HG02678 (cell line): ENCODE results near the gene CAPZB.
A peak's percentile ranks its signal among the peaks of the same experiment; 100 is the strongest.
"Not testable (repeated sequence)": the region's sequence is repeated elsewhere in the genome, so short reads cannot be mapped to it uniquely, and the experiment has no call there.

Experiments
- ATAC-seq: cut with Tn5 transposase; IDR thresholded peaks from one replicate; pipeline ENCODE4 v1.9.1; 2021; ENCODE audit warnings: mild to moderate bottlenecking, moderate library complexity; ENCODE audit not compliant: unreplicated experiment

The CAPZB gene

GRCh38 chr1:19499887-19500286, 14.5 kb upstream of the CAPZB start:
- not testable (repeated sequence) for ATAC-seq

DNA sequence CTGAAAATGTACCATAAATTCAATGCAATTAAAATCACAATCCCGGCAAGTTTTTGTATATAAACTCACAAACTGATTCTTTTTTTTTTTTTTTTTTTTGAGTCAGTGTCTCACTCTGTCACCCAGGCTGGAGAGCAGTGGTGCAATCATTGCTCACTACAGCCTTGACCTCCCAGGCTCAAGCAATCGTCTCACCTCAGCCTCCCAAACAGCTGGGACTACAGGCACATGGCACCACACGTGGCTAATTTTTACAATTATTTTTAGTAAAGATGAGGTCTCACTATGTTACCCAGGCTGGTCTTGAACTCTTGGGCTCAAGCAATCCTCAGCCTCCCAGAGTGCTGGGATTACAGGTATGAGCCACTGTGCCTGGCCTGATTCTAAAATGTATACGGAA, 12.1 kb upstream of the CAPZB start:
- not testable (repeated sequence) for ATAC-seq

DNA sequence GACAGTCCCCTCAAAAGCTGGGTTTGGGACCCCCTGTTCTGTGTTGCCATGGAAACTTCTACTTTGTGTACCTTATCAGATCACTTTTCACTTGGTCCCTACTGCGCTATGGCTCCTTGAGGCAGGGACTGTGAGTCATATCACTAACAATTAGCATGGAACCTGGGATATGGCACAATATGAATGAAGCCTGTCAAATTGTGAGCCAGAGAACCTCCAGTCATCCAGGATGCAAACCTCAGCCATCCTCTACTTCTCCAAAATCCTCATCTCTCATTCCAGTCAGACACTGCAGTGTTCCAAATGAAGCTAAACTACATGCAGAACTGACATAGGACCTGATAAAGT, 11.2 kb upstream of the CAPZB start:
- no peak for ATAC-seq

DNA sequence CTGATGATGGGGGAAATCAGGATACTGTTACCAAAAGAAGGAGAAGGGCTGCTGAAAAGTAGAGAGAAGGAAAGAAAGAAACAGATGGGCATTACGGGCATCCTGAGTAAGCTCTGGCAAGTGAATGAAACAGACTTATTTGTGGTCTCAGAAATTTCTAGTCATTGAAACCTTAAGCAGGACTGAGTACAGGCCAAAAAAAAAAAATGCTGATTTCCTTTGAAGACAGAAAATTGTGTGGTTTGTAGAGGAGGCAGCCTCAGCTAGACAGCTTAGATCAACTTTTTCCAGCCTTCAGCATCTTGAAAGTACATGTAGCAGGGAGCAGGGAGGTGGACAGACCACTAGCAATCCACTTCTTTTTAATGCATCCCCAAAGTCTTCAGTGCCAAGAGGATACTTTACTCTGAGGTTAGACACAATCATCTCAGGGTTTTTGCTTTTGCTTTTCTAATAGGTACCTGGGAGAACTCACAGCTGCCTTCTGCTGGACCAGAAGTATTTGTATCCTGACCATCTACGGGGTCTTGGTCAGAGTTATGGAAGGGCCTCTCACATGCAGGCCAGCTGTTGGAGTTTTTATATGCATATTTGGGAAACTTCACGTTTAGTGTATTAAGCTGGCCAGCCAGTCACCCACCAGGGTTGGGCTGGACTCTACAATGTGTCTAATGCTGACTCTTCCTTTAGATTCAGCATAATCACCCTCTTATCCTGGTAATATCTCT, 10.6 kb upstream of the CAPZB start:
- no peak for ATAC-seq

- no peak for ATAC-seq
These were observed 9.8 kb upstream of the CAPZB start for GRCh38 chr1:19495000-19495656.

DNA sequence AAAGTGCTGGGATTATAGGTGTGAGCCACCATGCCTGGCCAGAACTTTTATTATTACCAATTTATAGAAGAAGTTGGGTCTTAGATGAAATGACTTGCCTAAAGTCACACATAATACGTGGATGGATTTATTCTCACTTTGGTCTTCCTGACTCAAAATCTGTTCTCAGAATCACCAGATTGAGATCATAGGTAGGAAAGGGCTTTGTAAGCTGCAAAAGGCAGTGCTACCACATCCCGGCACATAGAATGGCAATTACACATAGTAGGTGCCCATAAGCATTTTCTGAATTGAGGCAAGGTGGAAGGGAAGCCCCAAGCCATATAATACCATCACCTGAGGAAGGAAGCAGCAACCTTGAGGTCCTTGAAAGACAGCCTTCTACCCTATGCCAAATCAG, 8.2 kb upstream of the CAPZB start:
- ATAC-seq, result no peak

DNA sequence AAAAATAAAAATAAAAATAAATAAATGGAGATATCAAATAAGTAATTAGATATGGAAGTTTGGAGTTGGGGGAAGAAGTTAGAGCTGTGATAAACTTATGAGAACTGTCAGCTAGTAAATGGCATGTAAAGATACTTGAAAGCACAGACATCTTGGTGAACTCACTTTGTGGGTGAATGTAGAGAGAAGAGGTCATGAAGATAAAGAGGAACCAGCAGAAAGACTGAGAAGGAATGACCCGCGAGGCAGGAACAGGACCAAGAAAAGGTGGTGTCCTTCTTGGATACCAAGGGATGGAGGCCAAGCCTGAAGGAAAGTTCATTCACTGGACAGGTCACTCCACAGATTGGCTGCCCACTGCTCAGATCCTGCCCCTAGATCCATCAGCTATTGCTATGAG, 4.7 kb upstream of the CAPZB start:
- ATAC-seq, result no peak

- ATAC-seq, result no peak
These were observed 2.8 kb upstream of the CAPZB start for GRCh38 chr1:19488136-19488535.

DNA sequence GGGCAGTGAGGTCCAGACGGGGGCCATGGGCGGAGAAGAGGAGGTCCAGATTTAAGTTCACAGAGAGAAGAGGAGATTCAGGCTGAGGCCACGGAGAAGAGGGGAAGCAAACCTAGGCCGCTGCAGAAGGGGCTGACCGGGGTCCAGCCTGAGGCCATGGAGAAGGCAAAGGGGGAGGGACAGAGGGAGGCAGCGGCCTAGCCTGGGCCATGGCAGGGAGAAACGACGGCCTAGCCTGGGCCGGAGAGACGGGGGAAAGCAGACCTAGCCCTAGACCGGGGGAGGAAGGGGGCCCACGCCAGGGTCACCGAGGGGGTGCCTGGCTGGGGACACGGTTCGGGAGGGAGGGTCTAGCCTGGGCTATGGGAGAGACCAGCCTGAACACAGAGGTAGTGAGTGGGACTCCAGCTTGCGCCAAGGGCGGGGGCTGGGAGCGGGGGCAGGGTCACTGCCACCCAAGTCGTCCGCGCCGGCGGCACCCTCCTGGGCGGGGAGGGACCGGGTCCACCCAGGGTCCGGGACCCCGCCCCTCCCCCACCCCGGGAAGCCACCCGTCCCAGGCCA, 459 bp downstream of the CAPZB start:
- peak; percentile 16 for ATAC-seq

- ATAC-seq, result no peak
These were observed 971 bp downstream of the CAPZB start for GRCh38 chr1:19484338-19484797.

GRCh38 chr1:19483691-19484090, 1.6 kb downstream of the CAPZB start:
- ATAC-seq, result no peak

DNA sequence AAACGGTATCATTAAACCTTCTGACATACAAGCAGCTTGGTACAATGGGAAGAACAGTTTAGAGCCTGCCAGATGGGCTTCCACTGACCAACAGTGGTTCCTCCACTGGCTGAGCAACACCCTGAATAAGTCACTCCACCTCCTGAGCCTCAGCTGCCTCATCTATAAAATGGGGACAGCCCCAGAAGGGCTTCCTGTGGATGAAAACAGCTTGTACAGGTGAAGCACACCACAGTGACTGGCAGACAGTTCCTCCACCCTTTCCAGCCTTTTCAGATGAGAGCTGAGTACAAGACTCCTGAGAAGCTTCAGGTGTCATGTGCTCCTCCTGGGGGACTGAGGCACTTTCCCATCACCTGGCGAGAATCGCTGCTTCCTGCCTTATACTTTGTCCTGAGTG, 2.1 kb downstream of the CAPZB start:
- ATAC-seq, result no peak

DNA sequence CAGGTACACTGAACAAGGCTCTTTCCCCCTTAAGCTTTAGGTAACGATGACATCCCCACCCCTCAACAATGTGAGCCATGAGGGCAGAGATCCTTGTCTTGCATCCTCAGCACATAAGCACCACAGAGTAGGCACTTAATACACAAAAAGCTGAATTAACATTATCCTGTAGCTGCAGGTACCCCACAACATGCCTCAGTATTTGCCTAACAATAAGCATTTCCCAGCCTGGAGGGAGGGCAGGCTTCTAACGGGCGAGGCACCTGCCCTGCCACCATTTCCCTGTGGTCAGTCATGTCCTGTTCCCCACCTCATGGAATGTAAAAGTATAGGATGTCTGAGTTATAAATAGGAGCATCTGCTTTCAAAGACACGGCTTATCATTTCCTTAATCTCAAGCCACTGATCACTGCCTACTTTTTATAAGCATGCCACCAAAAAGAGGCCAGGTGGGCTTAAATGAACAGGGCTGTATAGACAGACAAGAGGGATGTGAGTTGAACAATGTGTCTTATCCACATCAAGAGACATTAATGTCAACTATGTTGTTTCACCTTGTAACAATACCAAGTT, 3.4 kb downstream of the CAPZB start:
- ATAC-seq, result no peak

DNA sequence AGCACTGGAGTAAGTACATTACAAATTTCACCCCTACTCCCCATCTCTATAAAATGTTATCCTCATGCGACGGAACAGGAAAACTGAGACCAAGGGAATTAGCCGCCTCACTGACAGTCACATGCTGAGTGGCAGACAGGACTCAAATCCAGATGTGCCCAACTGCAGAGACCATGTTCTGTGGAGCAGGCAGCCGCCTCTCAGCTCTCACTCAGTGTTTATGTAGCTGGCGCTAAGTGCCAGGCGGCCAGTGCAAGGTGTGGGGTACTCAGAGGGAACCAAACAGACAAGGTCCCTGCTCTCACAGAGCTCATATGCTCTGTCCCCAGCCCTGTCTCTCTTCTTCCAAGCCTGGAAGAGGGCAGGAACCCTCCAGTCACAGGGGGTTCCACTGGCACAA, 5.1 kb downstream of the CAPZB start:
- ATAC-seq, result no peak

- ATAC-seq, result no peak
These were observed 5.8 kb downstream of the CAPZB start for GRCh38 chr1:19479351-19480120.

GRCh38 chr1:19478322-19478721, 7.0 kb downstream of the CAPZB start:
- no peak for ATAC-seq

DNA sequence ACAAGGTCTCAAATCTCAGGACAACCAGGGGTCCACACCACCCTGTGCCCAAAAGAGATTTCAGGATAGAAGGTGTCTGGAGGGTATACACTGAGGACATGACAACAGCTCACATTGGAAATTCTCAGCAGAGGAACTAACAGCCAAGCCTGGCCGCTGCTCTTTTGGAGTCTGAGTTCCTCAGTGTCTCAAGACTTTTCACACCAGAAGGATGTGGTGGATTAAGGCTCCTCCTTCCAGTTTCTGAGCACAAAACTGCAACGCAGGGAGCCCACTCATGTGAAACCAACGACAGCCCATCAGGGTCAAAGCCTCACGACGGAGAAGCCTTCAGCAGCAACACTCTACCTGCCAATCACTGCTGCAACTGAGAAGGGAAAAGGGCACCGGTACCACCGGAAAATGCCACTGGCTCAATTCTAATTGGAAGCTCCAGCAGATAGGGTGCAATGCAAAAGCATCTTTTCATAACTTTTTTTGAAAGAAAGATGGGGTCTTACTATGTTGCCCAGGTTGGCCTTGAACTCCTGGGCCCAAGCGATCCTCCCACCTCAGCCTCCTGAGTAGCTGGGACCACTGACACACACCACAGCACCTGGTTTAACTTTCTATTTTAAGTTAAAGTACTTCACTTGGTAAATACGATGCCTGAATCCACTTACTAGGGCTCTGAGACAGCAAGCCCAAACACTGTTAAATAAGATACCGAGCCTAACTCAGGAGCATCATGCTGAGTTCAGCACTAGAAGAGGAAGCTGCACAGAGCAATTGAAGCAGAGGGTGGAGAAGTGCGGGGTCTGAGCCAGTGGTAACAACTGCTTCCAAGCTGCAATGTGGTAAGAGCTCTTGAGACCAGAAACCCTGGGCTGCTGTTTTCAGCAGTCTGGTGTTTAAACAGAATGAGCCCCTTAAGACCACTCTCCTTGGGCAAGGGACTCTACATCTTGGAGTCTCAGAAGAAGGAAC, 7.8 kb downstream of the CAPZB start:
- peak; percentile 55 for ATAC-seq

- peak; percentile 48 for ATAC-seq
These were observed 8.7 kb downstream of the CAPZB start for GRCh38 chr1:19476450-19477190.

DNA sequence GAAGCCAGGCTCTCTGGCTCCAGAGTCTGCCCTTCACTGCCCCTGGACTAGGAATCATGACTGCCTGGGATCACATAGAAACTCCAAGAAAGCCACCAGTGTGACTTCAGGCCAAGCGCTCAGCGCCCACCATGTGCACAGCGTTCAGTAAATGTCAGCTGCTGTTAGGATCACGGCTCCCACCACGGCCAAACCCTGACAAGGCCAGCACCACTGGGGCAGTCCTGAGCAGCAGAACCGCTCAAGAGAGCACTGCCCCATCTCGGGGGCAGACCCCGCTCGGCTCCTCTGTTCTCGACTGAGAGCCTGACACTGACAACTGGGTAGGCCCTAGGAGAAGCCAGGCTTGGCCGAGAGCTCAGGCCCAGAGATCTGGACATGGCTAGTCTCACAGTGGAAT, 10.0 kb downstream of the CAPZB start:
- ATAC-seq, result no peak
